ENCODE measurements around the gene IGFBP3. TPM values are rescaled to one million over a fixed set of nuclear protein-coding genes. Genes with fewer than 3 reads are reported as not detected.

The IGFBP3 gene
- polyA plus RNA-seq, 3 donors, result 0.06 TPM; not detected in 2

- Mint-ChIP-seq H3K36me3 (no peaks in the 10 kb centered on the region), H3K4me1 (no peaks in the 10 kb centered on the region), H3K9me3 (peaks cover 0 to 7% (median 0%) of the 10 kb centered on the region in 7 donors), H3K27ac (no peak overlapping the region), H3K27me3 (ENCODE audit: low read depth in 3 of 3) (peaks cover 34 to 55% (median 42%) of the 10 kb centered on the region in 3 donors), H3K4me3 (no peak overlapping the region)
- H3K27ac ChIP-seq (ENCODE audit: low read depth in 1 of 2, low read length in 2 of 2), result no peak overlapping the region
- H3K9ac ChIP-seq (ENCODE audit: insufficient read depth, low read length, poor library complexity, severe bottlenecking), result no peak overlapping the region
- H3K4me1 ChIP-seq (ENCODE audit: control insufficient read depth in 1 of 2, insufficient read depth in 2 of 2, low read length in 2 of 2), result no peaks in the 10 kb centered on the region
- no peak for TF ChIP-seq CTCF (IDR thresholded peaks at IDR 0.05)
- 88% methylated on average over 4 of the region's 6 CpGs for WGBS (ENCODE audit: insufficient coverage)
- H3K79me2 ChIP-seq (ENCODE audit: insufficient read depth, low read length), result no peaks in the 10 kb centered on the region
- peaks cover 21 to 32% of the 10 kb centered on the region in 2 donors for H3K27me3 ChIP-seq (ENCODE audit: control insufficient read depth in 2 of 2, insufficient read depth in 2 of 2, low read length in 2 of 2)
- no peaks in the 10 kb centered on the region for H3K36me3 ChIP-seq (replicated peaks in 1 of 2; ENCODE audit: control insufficient read depth in 1 of 2, insufficient read depth in 2 of 2, low read length in 2 of 2)
- no peak overlapping the region for H3K4me2 ChIP-seq (replicated peaks; ENCODE audit: extremely low read depth, low read length, poor library complexity, severe bottlenecking)
- H3K4me3 ChIP-seq (replicated peaks in 1 of 3; ENCODE audit: low read depth in 2 of 3, low read length in 3 of 3), result no peak overlapping the region
- H4K20me1 ChIP-seq (ENCODE audit: insufficient read depth, low read length), result no peaks in the 10 kb centered on the region
- H2AFZ ChIP-seq (ENCODE audit: insufficient read depth, low read depth, low read length, poor library complexity, severe bottlenecking), result no peak overlapping the region
- no peak for DNase-seq
- peaks cover 0 to 11% of the 10 kb centered on the region in 2 donors for H3K9me3 ChIP-seq (replicated peaks in 1 of 2; ENCODE audit: control insufficient read depth in 1 of 2, insufficient read depth in 1 of 2, low read length in 2 of 2)
- intact Hi-C loops (cut with micrococcal nuclease), result no loop called here
Observed at GRCh38 chr7:45892407-45893035, 28.6 kb downstream of the IGFBP3 start.

- Histone ChIP-seq H3K4me1 (ENCODE audit: control insufficient read depth in 1 of 2, insufficient read depth in 2 of 2, low read length in 2 of 2) (no peaks in the 10 kb centered on the region), H3K27me3 (ENCODE audit: control insufficient read depth in 2 of 2, insufficient read depth in 2 of 2, low read length in 2 of 2) (peaks cover 28 to 40% of the 10 kb centered on the region in 2 donors), H2AFZ (ENCODE audit: insufficient read depth, low read depth, low read length, poor library complexity, severe bottlenecking) (no peak overlapping the region), H3K4me2 (replicated peaks; ENCODE audit: extremely low read depth, low read length, poor library complexity, severe bottlenecking) (no peak overlapping the region), H3K9me3 (replicated peaks in 1 of 2; ENCODE audit: control insufficient read depth in 1 of 2, insufficient read depth in 1 of 2, low read length in 2 of 2) (peaks cover 0 to 15% of the 10 kb centered on the region in 2 donors), H3K36me3 (replicated peaks in 1 of 2; ENCODE audit: control insufficient read depth in 1 of 2, insufficient read depth in 2 of 2, low read length in 2 of 2) (no peaks in the 10 kb centered on the region), H3K27ac (ENCODE audit: low read depth in 1 of 2, low read length in 2 of 2) (no peak overlapping the region), H4K20me1 (ENCODE audit: insufficient read depth, low read length) (no peaks in the 10 kb centered on the region), H3K9ac (ENCODE audit: insufficient read depth, low read length, poor library complexity, severe bottlenecking) (no peak overlapping the region), H3K79me2 (ENCODE audit: insufficient read depth, low read length) (no peaks in the 10 kb centered on the region), H3K4me3 (replicated peaks in 1 of 3; ENCODE audit: low read depth in 2 of 3, low read length in 3 of 3) (no peak overlapping the region)
- peak; percentile 24 for TF ChIP-seq CTCF (IDR thresholded peaks at IDR 0.05)
- Mint-ChIP-seq H3K4me1 (no peaks in the 10 kb centered on the region), H3K27me3 (ENCODE audit: low read depth in 3 of 3) (peaks cover 37 to 62% (median 48%) of the 10 kb centered on the region in 3 donors), H3K4me3 (peak overlapping the region in 1 of 2 donors; percentile 8), H3K27ac (no peak overlapping the region), H3K36me3 (no peaks in the 10 kb centered on the region), H3K9me3 (peaks cover 0 to 7% (median 0%) of the 10 kb centered on the region in 7 donors)
- intact Hi-C loops (cut with micrococcal nuclease), result no loop called here
- no peak for DNase-seq
- WGBS (ENCODE audit: insufficient coverage), result 88% methylated on average over 7 of the region's 10 CpGs
Observed at GRCh38 chr7:45891462-45892402, 29.3 kb downstream of the IGFBP3 start.
